Lower leg skin (tissue), 3 donors: Measurements from ENCODE around the gene DMTF1.

Experiments
- CTCF ChIP-seq, 3 donors: fragments of 450-650 bp; IDR thresholded peaks; one replicate each; pipeline ENCODE4 v1.5.1; 2016; ENCODE audit warnings: antibody characterized with exemption in 3 of 3, mild to moderate bottlenecking in 3 of 3, moderate library complexity in 2 of 3
- POLR2A ChIP-seq, 2 donors: fragments of 450-650 bp; IDR thresholded peaks; one replicate each; pipeline ENCODE4 v1.6.1; 2016 to 2017; ENCODE audit warnings: antibody characterized with exemption in 2 of 2, mild to moderate bottlenecking in 1 of 2, moderate library complexity in 1 of 2

- no peak for TF ChIP-seq CTCF (IDR thresholded peaks at IDR 0.05)
- TF ChIP-seq POLR2A (IDR thresholded peaks at IDR 0.05): no peak
Observed at GRCh38 chr7:87156709-87157108, 4.5 kb downstream of the DMTF1 start.
